Measurements from ENCODE around the gene SLC38A10.

Gene SLC38A10

DNA sequence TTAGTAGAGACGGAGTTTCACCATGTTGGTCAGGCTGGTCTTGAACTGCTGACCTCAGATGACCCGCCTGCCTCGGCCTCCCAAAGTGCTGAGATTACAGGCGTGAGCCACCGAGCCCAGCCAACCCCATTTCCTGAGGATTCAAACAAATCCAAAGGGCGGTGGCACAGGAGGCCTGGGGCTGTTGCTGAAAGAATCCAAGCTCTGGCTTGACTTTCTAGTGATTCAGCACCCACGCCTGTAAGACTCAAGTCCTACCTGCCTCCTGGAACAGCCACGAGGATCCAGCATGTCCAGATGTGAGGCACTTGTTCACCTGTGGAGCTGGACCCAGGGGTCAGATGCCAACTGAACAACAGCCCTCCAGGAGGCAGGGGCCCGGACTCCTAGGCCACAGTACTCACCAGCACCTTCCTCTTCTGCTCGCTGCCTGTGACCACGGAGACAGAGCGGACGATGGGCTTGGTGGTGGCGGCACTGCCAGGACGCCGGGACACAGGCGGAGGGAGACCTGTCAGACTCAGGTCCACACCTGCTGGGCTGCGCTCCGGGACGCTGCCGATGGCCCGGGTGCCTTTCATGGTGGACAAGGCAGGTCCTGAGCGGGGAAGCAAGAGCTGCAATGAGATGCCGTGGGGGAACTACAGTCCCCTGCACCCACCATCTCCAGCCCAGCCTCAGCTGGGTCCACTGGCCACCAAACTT, 75.5 kb downstream of the SLC38A10 start:
- H3K27me3 ChIP-seq (ENCODE audit: control insufficient read depth, insufficient read depth, low read length), result 0 out of 2 replicates have a peak, but pooled peaks cover 7% of the 10 kb centered on the region
- no peak overlapping the region for H3K27ac ChIP-seq (ENCODE audit: low read depth, low read length)
- H3K36me3 ChIP-seq (ENCODE audit: control insufficient read depth, insufficient read depth, low read length), result peaks cover 19% of the 10 kb centered on the region
- H3K4me1 ChIP-seq (ENCODE audit: control insufficient read depth, insufficient read depth, low read length), result peaks cover 15% of the 10 kb centered on the region
- no peak overlapping the region for H3K9ac ChIP-seq (ENCODE audit: low read length)
- H3K9me3 ChIP-seq (ENCODE audit: control insufficient read depth, insufficient read depth, low read depth, low read length), result no peaks in the 10 kb centered on the region
- no peak overlapping the region for H3K4me3 ChIP-seq (ENCODE audit: low read depth, low read length)

DNA sequence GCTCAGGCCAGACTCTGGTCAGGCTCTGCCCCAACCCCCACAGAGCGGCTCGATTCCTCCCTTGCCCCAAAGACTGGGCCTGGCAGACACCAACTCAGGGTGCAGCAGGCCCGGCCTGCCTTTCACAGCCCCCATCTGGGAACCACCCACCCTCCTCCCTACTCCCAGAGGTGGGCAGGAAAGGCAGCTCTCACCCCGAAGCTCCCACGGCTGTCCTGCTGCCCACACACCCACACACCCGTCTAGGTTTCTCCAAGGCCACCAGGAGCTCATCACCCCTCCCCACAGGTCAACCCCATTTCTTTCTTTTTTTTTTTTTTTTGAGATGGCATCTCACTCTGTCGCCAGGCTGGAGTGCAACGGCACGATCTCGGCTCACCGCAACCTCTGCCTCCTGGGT, 76.1 kb downstream of the SLC38A10 start:
- 0 out of 2 replicates have a peak, but pooled peaks cover 4% of the 10 kb centered on the region for H3K27me3 ChIP-seq (ENCODE audit: control insufficient read depth, insufficient read depth, low read length)
- no peaks in the 10 kb centered on the region for H3K9me3 ChIP-seq (ENCODE audit: control insufficient read depth, insufficient read depth, low read depth, low read length)
- H3K4me3 ChIP-seq (ENCODE audit: low read depth, low read length), result no peak overlapping the region
- peaks cover 19% of the 10 kb centered on the region for H3K36me3 ChIP-seq (ENCODE audit: control insufficient read depth, insufficient read depth, low read length)
- no peak overlapping the region for H3K9ac ChIP-seq (ENCODE audit: low read length)
- H3K27ac ChIP-seq (ENCODE audit: low read depth, low read length), result no peak overlapping the region
- peaks cover 15% of the 10 kb centered on the region for H3K4me1 ChIP-seq (ENCODE audit: control insufficient read depth, insufficient read depth, low read length)

DNA sequence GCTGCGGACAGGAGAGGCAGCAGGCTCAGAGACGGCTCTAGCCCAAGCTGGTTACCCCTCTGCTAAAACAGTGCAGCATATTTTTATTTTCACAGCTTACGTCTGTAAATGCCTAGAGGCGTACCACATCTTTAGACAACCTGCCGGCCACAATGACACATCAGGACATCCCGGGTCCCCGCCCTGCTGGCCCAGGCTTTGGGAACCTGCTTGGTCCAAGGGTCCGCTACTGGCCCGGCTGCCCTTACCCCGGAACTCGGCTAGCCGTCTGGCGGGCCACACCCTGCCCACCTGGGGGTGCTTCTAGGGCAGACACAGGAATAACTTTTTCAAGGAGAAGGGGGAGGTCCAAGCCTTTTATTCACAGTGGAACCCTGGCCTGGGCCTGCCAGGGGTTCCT, 76.6 kb downstream of the SLC38A10 start:
- Histone ChIP-seq H3K4me1 (ENCODE audit: control insufficient read depth, insufficient read depth, low read length) (peaks cover 10% of the 10 kb centered on the region), H3K27me3 (ENCODE audit: control insufficient read depth, insufficient read depth, low read length) (no peaks in the 10 kb centered on the region), H3K36me3 (ENCODE audit: control insufficient read depth, insufficient read depth, low read length) (peaks cover 19% of the 10 kb centered on the region), H3K27ac (ENCODE audit: low read depth, low read length) (no peak overlapping the region), H3K9ac (ENCODE audit: low read length) (no peak overlapping the region), H3K9me3 (ENCODE audit: control insufficient read depth, insufficient read depth, low read depth, low read length) (no peaks in the 10 kb centered on the region), H3K4me3 (ENCODE audit: low read depth, low read length) (no peak overlapping the region)

DNA sequence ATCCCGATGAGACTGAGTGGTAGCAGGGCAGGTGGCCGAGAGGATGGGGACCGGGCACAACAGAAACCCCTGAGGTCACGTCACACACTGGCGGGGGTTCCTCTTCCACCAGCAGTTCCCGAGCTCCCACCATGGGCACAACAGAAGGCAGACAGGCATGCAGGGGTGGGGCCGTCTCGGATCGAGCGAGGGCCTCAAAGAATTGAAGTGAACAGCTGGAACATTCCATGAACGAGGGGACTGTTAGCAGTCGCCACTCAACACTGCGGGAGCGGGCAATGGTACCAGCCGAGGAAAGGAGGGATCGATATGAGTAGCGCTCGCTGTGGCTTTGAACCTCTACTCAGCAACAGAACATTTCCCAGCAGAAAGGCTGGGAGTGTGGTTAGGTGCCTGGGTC, 77.6 kb downstream of the SLC38A10 start:
- H3K4me1 ChIP-seq (ENCODE audit: control insufficient read depth, insufficient read depth, low read length), result peaks cover 10% of the 10 kb centered on the region
- H3K27ac ChIP-seq (ENCODE audit: low read depth, low read length), result no peak overlapping the region
- no peaks in the 10 kb centered on the region for H3K9me3 ChIP-seq (ENCODE audit: control insufficient read depth, insufficient read depth, low read depth, low read length)
- H3K36me3 ChIP-seq (ENCODE audit: control insufficient read depth, insufficient read depth, low read length), result peaks cover 19% of the 10 kb centered on the region
- H3K9ac ChIP-seq (ENCODE audit: low read length), result no peak overlapping the region
- no peak overlapping the region for H3K4me3 ChIP-seq (ENCODE audit: low read depth, low read length)
- no peaks in the 10 kb centered on the region for H3K27me3 ChIP-seq (ENCODE audit: control insufficient read depth, insufficient read depth, low read length)

DNA sequence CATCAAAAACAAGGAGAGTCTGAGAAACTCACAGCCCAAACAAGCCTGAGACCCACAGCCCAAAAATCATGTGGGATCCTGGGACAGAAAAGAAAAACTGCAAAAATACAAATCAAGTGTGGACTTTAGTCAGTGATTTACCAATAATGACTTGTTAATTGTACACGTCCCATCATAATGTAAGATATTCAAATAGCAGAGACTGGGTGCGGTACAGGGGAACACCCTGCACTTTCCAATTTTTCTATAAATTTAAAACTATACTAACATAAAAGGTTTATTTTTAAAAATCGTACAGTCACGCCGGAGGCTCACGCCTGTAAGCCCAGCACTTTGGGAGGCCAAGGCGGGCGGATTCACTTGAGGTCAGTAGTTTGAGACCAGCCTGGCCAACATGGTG, 81.1 kb downstream of the SLC38A10 start:
- Histone ChIP-seq H3K4me3 (ENCODE audit: low read depth, low read length) (no peak overlapping the region), H3K36me3 (ENCODE audit: control insufficient read depth, insufficient read depth, low read length) (peaks cover 14% of the 10 kb centered on the region; the same call in 1 of the 2 replicates), H3K27ac (ENCODE audit: low read depth, low read length) (no peak overlapping the region), H3K9ac (ENCODE audit: low read length) (no peak overlapping the region), H3K9me3 (ENCODE audit: control insufficient read depth, insufficient read depth, low read depth, low read length) (no peaks in the 10 kb centered on the region), H3K27me3 (ENCODE audit: control insufficient read depth, insufficient read depth, low read length) (no peaks in the 10 kb centered on the region), H3K4me1 (ENCODE audit: control insufficient read depth, insufficient read depth, low read length) (no peaks in the 10 kb centered on the region)

DNA sequence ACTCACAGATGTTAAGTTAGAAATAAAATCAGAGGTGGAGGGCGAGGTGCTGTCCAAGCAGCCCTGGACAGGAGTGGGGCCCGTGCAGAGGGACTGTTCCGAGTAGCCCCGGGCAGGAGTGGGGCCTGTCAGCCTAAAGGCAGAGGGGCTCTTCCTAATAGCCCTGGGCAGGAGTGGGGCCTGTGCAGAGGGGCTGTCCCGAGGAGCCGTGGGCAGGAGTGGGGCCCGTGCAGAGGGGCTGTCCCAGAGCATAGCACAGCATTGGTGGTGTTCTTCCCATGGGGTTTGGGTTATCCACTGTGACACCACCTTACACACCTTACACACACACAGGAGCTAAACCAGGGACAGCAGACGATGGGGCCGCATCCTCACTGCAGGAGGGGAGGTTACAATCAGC, 82.7 kb downstream of the SLC38A10 start:
- Histone ChIP-seq H3K9me3 (ENCODE audit: control insufficient read depth, insufficient read depth, low read depth, low read length) (no peaks in the 10 kb centered on the region), H3K4me1 (ENCODE audit: control insufficient read depth, insufficient read depth, low read length) (no peaks in the 10 kb centered on the region), H3K27ac (ENCODE audit: low read depth, low read length) (no peak overlapping the region), H3K4me3 (ENCODE audit: low read depth, low read length) (no peak overlapping the region), H3K36me3 (ENCODE audit: control insufficient read depth, insufficient read depth, low read length) (peaks cover 24% of the 10 kb centered on the region; the same call in 1 of the 2 replicates), H3K9ac (ENCODE audit: low read length) (no peak overlapping the region), H3K27me3 (ENCODE audit: control insufficient read depth, insufficient read depth, low read length) (no peaks in the 10 kb centered on the region)

DNA sequence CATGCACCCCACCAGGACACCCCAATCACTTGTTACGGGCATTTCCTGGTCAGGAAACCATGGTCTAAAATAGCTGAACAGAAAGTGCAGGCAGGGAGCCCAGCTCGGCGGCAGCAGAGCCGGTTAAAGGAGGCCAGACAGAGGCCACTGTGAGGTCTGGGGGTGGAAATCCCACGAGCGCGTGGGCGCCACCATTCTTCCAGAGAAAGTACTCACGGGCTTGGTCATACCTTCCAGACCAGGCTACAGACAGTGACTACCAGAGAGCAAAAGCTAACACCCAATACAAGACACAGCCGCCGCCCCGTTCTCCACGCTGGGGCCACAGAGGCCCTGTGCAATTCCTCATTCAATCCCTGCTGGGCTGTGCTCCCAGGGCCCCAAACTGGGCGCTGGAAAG, 84.2 kb downstream of the SLC38A10 start:
- no peaks in the 10 kb centered on the region for H3K4me1 ChIP-seq (ENCODE audit: control insufficient read depth, insufficient read depth, low read length)
- H3K9me3 ChIP-seq (ENCODE audit: control insufficient read depth, insufficient read depth, low read depth, low read length), result no peaks in the 10 kb centered on the region
- H3K9ac ChIP-seq (ENCODE audit: low read length), result no peak overlapping the region
- no peak overlapping the region for H3K27ac ChIP-seq (ENCODE audit: low read depth, low read length)
- no peak overlapping the region for H3K4me3 ChIP-seq (ENCODE audit: low read depth, low read length)
- H3K36me3 ChIP-seq (ENCODE audit: control insufficient read depth, insufficient read depth, low read length), result peaks cover 16% of the 10 kb centered on the region
- no peaks in the 10 kb centered on the region for H3K27me3 ChIP-seq (ENCODE audit: control insufficient read depth, insufficient read depth, low read length)

DNA sequence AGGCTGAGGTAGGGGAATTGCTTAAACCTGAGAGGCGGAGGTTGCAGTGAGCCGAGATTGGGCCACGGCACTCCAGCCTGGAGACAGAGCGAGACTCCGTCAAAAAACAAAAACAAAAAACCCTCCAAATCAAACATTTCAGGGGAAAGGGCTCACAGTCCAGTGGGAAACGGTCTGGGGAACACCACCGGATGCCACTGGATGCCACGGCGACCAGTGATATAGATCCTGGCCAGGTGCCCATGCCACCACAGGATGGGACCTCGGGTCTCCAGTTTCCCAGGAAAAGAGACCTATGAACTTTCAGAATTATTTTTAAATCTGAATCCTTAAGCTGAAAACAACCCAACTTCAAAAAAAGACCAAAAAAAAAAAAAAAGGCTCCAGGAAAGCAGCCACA, 84.6 kb downstream of the SLC38A10 start:
- H3K9ac ChIP-seq (ENCODE audit: low read length), result no peak overlapping the region
- no peaks in the 10 kb centered on the region for H3K9me3 ChIP-seq (ENCODE audit: control insufficient read depth, insufficient read depth, low read depth, low read length)
- no peaks in the 10 kb centered on the region for H3K27me3 ChIP-seq (ENCODE audit: control insufficient read depth, insufficient read depth, low read length)
- no peak overlapping the region for H3K27ac ChIP-seq (ENCODE audit: low read depth, low read length)
- H3K36me3 ChIP-seq (ENCODE audit: control insufficient read depth, insufficient read depth, low read length), result peaks cover 16% of the 10 kb centered on the region
- no peak overlapping the region for H3K4me3 ChIP-seq (ENCODE audit: low read depth, low read length)
- H3K4me1 ChIP-seq (ENCODE audit: control insufficient read depth, insufficient read depth, low read length), result no peaks in the 10 kb centered on the region

DNA sequence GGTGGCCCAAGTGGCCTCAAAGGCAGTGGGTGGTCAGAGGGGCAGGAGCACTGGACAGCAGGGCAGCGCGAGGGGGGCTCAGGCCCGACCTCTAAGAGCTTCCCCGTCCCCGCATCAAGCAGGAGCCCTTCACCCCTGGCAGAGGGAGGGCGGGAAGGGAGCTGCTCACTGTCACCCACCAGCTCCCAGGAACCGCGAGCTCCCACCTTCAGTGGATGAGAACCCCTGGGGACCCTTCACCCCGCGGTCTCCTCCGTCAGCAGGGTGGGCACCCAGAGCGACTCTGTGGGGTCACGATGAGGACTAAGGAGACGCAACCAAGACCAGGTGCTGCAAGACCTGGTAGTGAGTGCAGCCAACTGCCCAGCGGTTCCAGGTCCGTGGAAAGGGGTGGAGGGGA, 86.0 kb downstream of the SLC38A10 start:
- H3K9ac ChIP-seq (ENCODE audit: low read length), result no peak overlapping the region
- H3K4me1 ChIP-seq (ENCODE audit: control insufficient read depth, insufficient read depth, low read length), result no peaks in the 10 kb centered on the region
- H3K27ac ChIP-seq (ENCODE audit: low read depth, low read length), result no peak overlapping the region
- H3K4me3 ChIP-seq (ENCODE audit: low read depth, low read length), result no peak overlapping the region
- no peaks in the 10 kb centered on the region for H3K27me3 ChIP-seq (ENCODE audit: control insufficient read depth, insufficient read depth, low read length)
- H3K9me3 ChIP-seq (ENCODE audit: control insufficient read depth, insufficient read depth, low read depth, low read length), result no peaks in the 10 kb centered on the region
- peaks cover 16% of the 10 kb centered on the region for H3K36me3 ChIP-seq (ENCODE audit: control insufficient read depth, insufficient read depth, low read length)

DNA sequence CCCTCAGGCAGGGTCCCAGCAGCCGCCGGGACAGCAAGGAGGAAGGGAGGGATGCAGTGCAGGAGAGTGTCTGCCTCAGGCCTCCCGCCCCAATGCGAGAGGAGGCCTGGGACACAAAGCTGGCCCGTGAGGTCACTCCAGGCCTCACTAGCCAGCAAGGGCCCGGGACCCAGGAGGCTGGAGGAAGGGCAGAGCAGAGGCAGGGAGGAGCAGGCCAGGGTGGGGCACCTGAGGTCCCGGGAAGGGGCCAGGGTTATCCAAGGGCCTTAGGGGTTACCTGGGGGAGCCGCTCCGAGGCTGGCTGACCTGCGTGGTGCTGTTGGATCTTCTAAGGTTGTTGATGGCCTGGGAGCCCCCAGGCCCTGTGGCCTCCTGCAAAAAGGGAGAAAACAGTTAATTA, 86.5 kb downstream of the SLC38A10 start:
- H3K4me3 ChIP-seq (ENCODE audit: low read depth, low read length), result no peak overlapping the region
- no peaks in the 10 kb centered on the region for H3K27me3 ChIP-seq (ENCODE audit: control insufficient read depth, insufficient read depth, low read length)
- H3K36me3 ChIP-seq (ENCODE audit: control insufficient read depth, insufficient read depth, low read length), result peaks cover 19% of the 10 kb centered on the region

DNA sequence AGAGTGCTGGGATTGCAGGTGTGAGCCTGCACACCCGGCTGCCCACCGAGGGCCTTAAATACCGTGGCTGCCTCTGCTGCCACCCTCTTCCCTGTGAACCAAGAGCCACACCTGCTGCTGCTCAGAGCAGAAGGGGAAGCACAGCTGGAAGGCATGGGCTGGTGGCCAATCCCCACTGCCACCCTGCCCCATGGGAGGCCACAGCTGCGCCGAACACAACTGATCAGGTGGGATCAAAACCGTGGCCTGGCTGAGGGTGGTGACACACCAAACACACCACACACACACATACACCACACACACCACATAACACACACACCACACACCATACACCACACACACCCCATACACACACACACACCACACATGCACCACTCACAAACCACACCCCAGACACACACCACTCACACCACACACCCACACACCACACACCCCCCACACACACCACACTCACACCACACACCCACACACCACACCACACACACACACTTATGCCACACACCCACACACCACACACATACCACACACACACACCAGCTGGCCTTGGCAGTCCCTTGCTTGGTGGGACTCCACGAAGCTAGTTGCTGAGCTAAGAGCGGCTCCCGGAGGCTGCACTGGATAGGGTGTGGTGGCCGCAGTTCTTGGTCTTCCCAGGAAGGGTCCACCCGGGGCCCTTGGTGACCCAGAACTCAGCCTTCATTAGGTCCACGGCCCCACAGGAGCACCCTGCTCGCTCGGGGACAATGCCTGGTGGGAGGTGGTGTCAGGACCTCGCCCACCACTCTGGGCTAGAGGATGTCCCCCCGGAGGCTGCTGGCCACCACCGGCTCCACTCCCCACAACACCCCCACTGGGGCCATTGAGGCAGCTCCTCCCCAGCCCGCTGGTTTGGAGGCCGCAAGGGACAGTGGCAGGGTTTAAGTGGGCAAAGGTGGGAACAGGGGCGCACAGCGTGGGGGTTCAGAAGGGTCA, 87.2 kb downstream of the SLC38A10 start:
- H3K9me3 ChIP-seq (ENCODE audit: control insufficient read depth, insufficient read depth, low read depth, low read length), result no peaks in the 10 kb centered on the region
- no peaks in the 10 kb centered on the region for H3K27me3 ChIP-seq (ENCODE audit: control insufficient read depth, insufficient read depth, low read length)
- no peak overlapping the region for H3K9ac ChIP-seq (ENCODE audit: low read length)
- no peak overlapping the region for H3K27ac ChIP-seq (ENCODE audit: low read depth, low read length)
- no peak overlapping the region for H3K4me3 ChIP-seq (ENCODE audit: low read depth, low read length)
- no peaks in the 10 kb centered on the region for H3K4me1 ChIP-seq (ENCODE audit: control insufficient read depth, insufficient read depth, low read length)
- H3K36me3 ChIP-seq (ENCODE audit: control insufficient read depth, insufficient read depth, low read length), result peaks cover 26% of the 10 kb centered on the region

More for the DNA sequence above, 86.5 kb downstream of the SLC38A10 start:
- Histone ChIP-seq H3K9ac (ENCODE audit: low read length) (no peak overlapping the region), H3K27ac (ENCODE audit: low read depth, low read length) (no peak overlapping the region), H3K4me1 (ENCODE audit: control insufficient read depth, insufficient read depth, low read length) (no peaks in the 10 kb centered on the region), H3K9me3 (ENCODE audit: control insufficient read depth, insufficient read depth, low read depth, low read length) (no peaks in the 10 kb centered on the region)

All from HUES6 (cell line).